Urinary bladder (tissue), 4 donors: Measurements from ENCODE around the gene DBNDD1. TPM values are rescaled to one million over a fixed set of nuclear protein-coding genes. Genes with fewer than 3 reads are reported as not detected.
"Not testable (repeated sequence)": the region's sequence is repeated elsewhere in the genome, so short reads cannot be mapped to it uniquely, and the experiment has no call there.

ENCODE experiments used
- DNase-seq: peaks from one replicate; pipeline ENCODE4 v3.0.0-alpha.2; 2015; ENCODE audit errors: extremely low spot score
- H3K27ac ChIP-seq: one replicate; pipeline ENCODE4 v1.5.1; 2013; ENCODE audit warnings: low read depth, mild to moderate bottlenecking, moderate library complexity
- H3K36me3 ChIP-seq: one replicate; pipeline ENCODE4 v1.6.1; 2013; ENCODE audit warnings: mild to moderate bottlenecking, moderate library complexity; ENCODE audit not compliant: insufficient read depth
- H3K4me1 ChIP-seq: one replicate; pipeline ENCODE4 v1.6.1; 2013; ENCODE audit warnings: mild to moderate bottlenecking, moderate library complexity; ENCODE audit not compliant: insufficient read depth
- H3K4me3 ChIP-seq: one replicate; pipeline ENCODE4 v1.5.1; 2013; ENCODE audit warnings: low read depth, low read length
- WGBS: extraction: QIAGEN DNeasy Blood & Tissue Kit; methylation state at CpG from one replicate; pipeline ENCODE4 v1.1.7; 2013; 5-methylcytosine and 5-hydroxymethylcytosine counted together
- polyA plus RNA-seq: library from polyadenylated mRNA; stranded (reverse); fragments of 200-250 nt; gene quantifications from one replicate; pipeline ENCODE4 v1.2.3, GENCODE V29; 2013
- total RNA-seq: library from RNA; depleted of rRNA; stranded (reverse); fragments of >200 nt; gene quantifications from one replicate; pipeline ENCODE4 v1.2.3, GENCODE V29; 2014
- donor health status: healthy with polysubstance abuse.
- donor health status: healthy.

The DBNDD1 gene
- total and polyA plus RNA-seq, 2 donors, result 0.26 to 1.4 TPM

GRCh38 chr16:90000733-90001427 lies 18.4 kb downstream of the DBNDD1 start:
- no peak overlapping the region for H3K27ac ChIP-seq
- H3K4me3 ChIP-seq, result no peak overlapping the region
- WGBS, result 85% methylated on average over 19 of the region's 19 CpGs
- peaks cover 2% of the 10 kb centered on the region for H3K36me3 ChIP-seq
- no peaks in the 10 kb centered on the region for H3K4me1 ChIP-seq
- no peak for DNase-seq

GRCh38 chr16:89999831-90000574 lies 19.3 kb downstream of the DBNDD1 start:
- Histone ChIP-seq H3K27ac (no peak overlapping the region), H3K36me3 (peaks cover 2% of the 10 kb centered on the region), H3K4me1 (no peaks in the 10 kb centered on the region), H3K4me3 (no peak overlapping the region)
- WGBS, result 91% methylated on average over 38 of the region's 38 CpGs
- no peak for DNase-seq

- WGBS, result 97% methylated on average over 1 of the region's 1 CpG
- Histone ChIP-seq H3K36me3 (peaks cover 4% of the 10 kb centered on the region), H3K4me3 (no peak overlapping the region), H3K27ac (no peak overlapping the region), H3K4me1 (no peaks in the 10 kb centered on the region)
- no peak for DNase-seq
These were observed 23.1 kb downstream of the DBNDD1 start for GRCh38 chr16:89996178-89996489.

GRCh38 chr16:89995475-89996177 lies 23.6 kb downstream of the DBNDD1 start:
- not testable (repeated sequence) for H3K27ac ChIP-seq, H3K4me1 ChIP-seq, DNase-seq, H3K4me3 ChIP-seq, H3K36me3 ChIP-seq
- WGBS, result 79% methylated on average over 7 of the region's 7 CpGs

GRCh38 chr16:89994721-89995474 lies 24.4 kb downstream of the DBNDD1 start:
- not testable (repeated sequence) for H3K4me1 ChIP-seq, H3K4me3 ChIP-seq, H3K27ac ChIP-seq, DNase-seq, H3K36me3 ChIP-seq
- 70% methylated on average over 8 of the region's 8 CpGs for WGBS

- no peak for DNase-seq
- WGBS, result 72% methylated on average over 7 of the region's 7 CpGs
- Histone ChIP-seq H3K4me3 (no peak overlapping the region), H3K4me1 (no peaks in the 10 kb centered on the region), H3K36me3 (peaks cover 4% of the 10 kb centered on the region), H3K27ac (no peak overlapping the region)
These were observed 24.9 kb downstream of the DBNDD1 start for GRCh38 chr16:89994389-89994720.

GRCh38 chr16:89993971-89994370 lies 25.3 kb downstream of the DBNDD1 start:
- Histone ChIP-seq H3K4me1 (no peaks in the 10 kb centered on the region), H3K4me3 (no peak overlapping the region), H3K27ac (no peak overlapping the region), H3K36me3 (peaks cover 5% of the 10 kb centered on the region)
- WGBS, result 80% methylated on average over 7 of the region's 7 CpGs
- DNase-seq, result no peak

GRCh38 chr16:89993377-89993776 lies 25.9 kb downstream of the DBNDD1 start:
- no peak for DNase-seq
- 97% methylated on average over 4 of the region's 4 CpGs for WGBS
- no peaks in the 10 kb centered on the region for H3K4me1 ChIP-seq
- no peak overlapping the region for H3K4me3 ChIP-seq
- H3K27ac ChIP-seq, result no peak overlapping the region
- H3K36me3 ChIP-seq, result peaks cover 6% of the 10 kb centered on the region

GRCh38 chr16:89990799-89991198 lies 28.5 kb downstream of the DBNDD1 start:
- Histone ChIP-seq H3K27ac (no peak overlapping the region), H3K4me3 (no peak overlapping the region), H3K4me1 (no peaks in the 10 kb centered on the region), H3K36me3 (peaks cover 4% of the 10 kb centered on the region)
- 87% methylated on average over 7 of the region's 7 CpGs for WGBS
- DNase-seq, result no peak

GRCh38 chr16:89988951-89989350 lies 30.3 kb downstream of the DBNDD1 start:
- Histone ChIP-seq H3K36me3 (peaks cover 8% of the 10 kb centered on the region), H3K4me1 (no peaks in the 10 kb centered on the region), H3K27ac (no peak overlapping the region), H3K4me3 (no peak overlapping the region)
- no peak for DNase-seq
- WGBS, result 93% methylated on average over 11 of the region's 11 CpGs

GRCh38 chr16:89987169-89987568 lies 32.1 kb downstream of the DBNDD1 start:
- no peaks in the 10 kb centered on the region for H3K4me1 ChIP-seq
- no peak for DNase-seq
- 96% methylated on average over 7 of the region's 7 CpGs for WGBS
- no peak overlapping the region for H3K4me3 ChIP-seq
- H3K36me3 ChIP-seq, result peaks cover 6% of the 10 kb centered on the region
- no peak overlapping the region for H3K27ac ChIP-seq

GRCh38 chr16:89986600-89986999 lies 32.7 kb downstream of the DBNDD1 start:
- Histone ChIP-seq H3K27ac (no peak overlapping the region), H3K4me3 (no peak overlapping the region), H3K36me3 (peaks cover 6% of the 10 kb centered on the region), H3K4me1 (no peaks in the 10 kb centered on the region)
- DNase-seq, result no peak
- WGBS, result 96% methylated on average over 13 of the region's 13 CpGs

GRCh38 chr16:89985219-89985618 lies 34.0 kb downstream of the DBNDD1 start:
- 97% methylated on average over 10 of the region's 10 CpGs for WGBS
- no peak for DNase-seq
- H3K36me3 ChIP-seq, result peaks cover 6% of the 10 kb centered on the region
- no peaks in the 10 kb centered on the region for H3K4me1 ChIP-seq
- H3K4me3 ChIP-seq, result no peak overlapping the region
- no peak overlapping the region for H3K27ac ChIP-seq
